Tibial artery (tissue), 4 donors: Measurements from ENCODE around the gene ANKZF1.

ENCODE experiments used
- DNase-seq, 2 donors: peaks; one replicate each; pipeline ENCODE4 v3.0.0-alpha.2; 2019
- H3K27ac ChIP-seq, 2 donors: fragments of 200-600 bp; sonication (generic) in 1 of 2; 1 replicate in 1 of 2; 2 replicates in 1 of 2; pipeline ENCODE4 v1.5.1; 2018 to 2019; ENCODE audit warnings: mild to moderate bottlenecking in 1 of 2
- H3K27me3 ChIP-seq, 2 donors: fragments of 200-600 bp; sonication (generic) in 1 of 2; one replicate each; pipeline versions ENCODE4 v1.5.1 to v1.6.0; 2016 to 2019
- H3K36me3 ChIP-seq, 3 donors: fragments of 200-600 bp; sonication (generic) in 2 of 3; one replicate each; pipeline ENCODE4 v1.5.1; 2016 to 2019; ENCODE audit warnings: mild to moderate bottlenecking in 2 of 3
- H3K4me1 ChIP-seq, 4 donors: fragments of 200-600 bp; sonication (generic) in 2 of 4; 1 replicate in 3 of 4; 2 replicates in 1 of 4; pipeline ENCODE4 v1.5.1; 2016 to 2019
- H3K4me3 ChIP-seq, 2 donors: fragments of 200-600 bp; sonication (generic) in 1 of 2; 1 replicate in 1 of 2; 2 replicates in 1 of 2; pipeline ENCODE4 v1.5.1; 2018 to 2019; ENCODE audit warnings: mild to moderate bottlenecking in 2 of 2
- H3K9me3 ChIP-seq, 3 donors: fragments of 200-600 bp; sonication (generic) in 1 of 3; one replicate each; pipeline ENCODE4 v1.5.1; 2016 to 2019
- intact Hi-C: fragments of 100-400 bp; cut with DNase I; formaldehyde crosslinking; loops from one replicate; pipeline ENCODE4 v1.15.0; 2023; ENCODE audit warnings: low total_unique reads
- TF ChIP-seq, protein P1 (sequence below), 2 experiments: fragments of 200-600 bp in 1 of 2; fragments of 450-650 bp in 1 of 2; IDR thresholded peaks; one replicate each; pipeline ENCODE4 v1.5.1; 2017 to 2019; ENCODE audit warnings: antibody characterized with exemption in 2 of 2, mild to moderate bottlenecking in 1 of 2, moderate library complexity in 1 of 2

ANKZF1 gene

DNA sequence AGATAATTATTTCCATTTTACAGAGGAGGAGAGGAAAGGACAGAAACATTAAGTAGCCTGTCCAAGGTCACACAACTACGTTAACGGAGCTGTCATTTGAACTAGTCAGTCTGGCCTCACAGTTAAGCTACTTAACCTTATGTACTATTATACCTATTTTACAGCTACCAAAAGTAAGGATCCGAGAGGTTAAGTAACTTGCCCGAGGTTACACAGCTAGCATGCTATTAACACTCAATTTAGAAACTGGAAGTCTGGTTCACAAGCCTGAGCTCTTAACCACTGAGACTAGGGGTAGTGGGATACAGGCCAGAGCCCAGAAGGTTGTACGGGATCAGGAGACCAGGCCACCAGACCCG is 15.2 kb downstream of the ANKZF1 start:
- intact Hi-C loops: loop anchor here (2.0 kb wide), 1 partner anchor 14 kb away; no protein-coding TSS in a partner anchor
- H3K9me3 ChIP-seq: no peaks in the 10 kb centered on the region
- DNase-seq: no peak
- H3K36me3 ChIP-seq: peaks cover 0 to 27% (median 18%) of the 10 kb centered on the region in 3 donors
- peaks cover 0 to 44% (median 38%) of the 10 kb centered on the region in 4 donors for H3K4me1 ChIP-seq
- H3K27me3 ChIP-seq: no peaks in the 10 kb centered on the region
- peak overlapping the region; percentile 67 to 95 for H3K4me3 ChIP-seq
- TF ChIP-seq, protein P1, sequence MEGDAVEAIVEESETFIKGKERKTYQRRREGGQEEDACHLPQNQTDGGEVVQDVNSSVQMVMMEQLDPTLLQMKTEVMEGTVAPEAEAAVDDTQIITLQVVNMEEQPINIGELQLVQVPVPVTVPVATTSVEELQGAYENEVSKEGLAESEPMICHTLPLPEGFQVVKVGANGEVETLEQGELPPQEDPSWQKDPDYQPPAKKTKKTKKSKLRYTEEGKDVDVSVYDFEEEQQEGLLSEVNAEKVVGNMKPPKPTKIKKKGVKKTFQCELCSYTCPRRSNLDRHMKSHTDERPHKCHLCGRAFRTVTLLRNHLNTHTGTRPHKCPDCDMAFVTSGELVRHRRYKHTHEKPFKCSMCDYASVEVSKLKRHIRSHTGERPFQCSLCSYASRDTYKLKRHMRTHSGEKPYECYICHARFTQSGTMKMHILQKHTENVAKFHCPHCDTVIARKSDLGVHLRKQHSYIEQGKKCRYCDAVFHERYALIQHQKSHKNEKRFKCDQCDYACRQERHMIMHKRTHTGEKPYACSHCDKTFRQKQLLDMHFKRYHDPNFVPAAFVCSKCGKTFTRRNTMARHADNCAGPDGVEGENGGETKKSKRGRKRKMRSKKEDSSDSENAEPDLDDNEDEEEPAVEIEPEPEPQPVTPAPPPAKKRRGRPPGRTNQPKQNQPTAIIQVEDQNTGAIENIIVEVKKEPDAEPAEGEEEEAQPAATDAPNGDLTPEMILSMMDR (IDR thresholded peaks at IDR 0.05): no peak
- H3K27ac ChIP-seq: peak overlapping the region; percentile 92 to 99

DNA sequence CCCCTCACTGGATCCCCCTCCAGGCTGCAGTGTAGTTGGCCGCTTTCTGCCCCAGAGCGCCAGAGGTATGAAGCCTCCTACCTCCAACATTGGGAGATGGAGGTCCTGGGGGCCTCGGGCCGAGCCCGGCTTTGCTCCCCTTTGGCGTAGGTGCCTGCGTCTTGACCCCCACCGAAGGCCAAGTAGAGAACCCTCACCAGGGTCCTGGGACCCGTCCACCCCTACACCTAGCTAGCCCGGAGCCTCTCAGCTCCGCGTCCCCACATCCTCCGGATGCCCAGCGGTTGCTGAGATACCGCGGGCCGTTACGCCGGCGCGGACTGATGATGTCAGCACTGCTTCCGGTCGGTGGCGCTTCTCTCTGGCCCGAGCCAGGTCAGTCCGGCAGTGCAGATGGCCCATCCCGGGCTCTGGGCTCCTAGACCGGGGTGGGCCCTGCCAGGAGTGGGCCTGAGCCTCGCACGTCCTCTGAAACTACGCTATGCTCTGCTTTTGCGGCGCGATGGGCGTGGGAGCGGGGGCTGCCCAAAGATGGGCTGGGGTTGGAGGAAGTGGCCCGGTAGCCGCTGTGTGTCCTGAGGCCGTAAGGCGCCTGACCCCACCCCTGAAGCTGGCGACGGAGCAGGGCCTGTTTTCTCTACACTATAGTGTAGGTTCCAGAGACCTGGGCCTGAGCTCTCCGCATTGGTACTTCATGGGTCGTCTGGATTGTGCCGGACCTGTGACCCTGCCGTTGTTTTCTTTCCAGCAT is 15.7 kb downstream of the ANKZF1 start, which contains the start of the genes GLB1L and STK16:
TSS of gene GLB1L (minus strand) at position 297 of the 751 bp plus-strand sequence. CDS start 1,871 bp downstream, outside the sequence.
TSS of gene STK16 (plus strand) at position 332 of the 751 bp plus-strand sequence. CDS start 521 bp downstream, outside the sequence.
- no peaks in the 10 kb centered on the region for H3K9me3 ChIP-seq
- no peaks in the 10 kb centered on the region for H3K27me3 ChIP-seq
- TF ChIP-seq, protein P1 (IDR thresholded peaks at IDR 0.05): peak in 1 of 2 experiments; percentile 9
- H3K4me3 ChIP-seq: peak within 1 kb of the TSS; percentile 67 to 95
- peak within 1 kb of the TSS; percentile 92 to 99 for H3K27ac ChIP-seq
- H3K4me1 ChIP-seq: peaks cover 0 to 49% (median 44%) of the 10 kb centered on the region in 4 donors
- intact Hi-C loops: loop anchor here (2.0 kb wide), 1 partner anchor 15 kb away; no protein-coding TSS in a partner anchor
- peaks cover 4 to 26% (median 18%) of the 10 kb centered on the region in 3 donors for H3K36me3 ChIP-seq
- peak; percentile 91 to 97 for DNase-seq

DNA sequence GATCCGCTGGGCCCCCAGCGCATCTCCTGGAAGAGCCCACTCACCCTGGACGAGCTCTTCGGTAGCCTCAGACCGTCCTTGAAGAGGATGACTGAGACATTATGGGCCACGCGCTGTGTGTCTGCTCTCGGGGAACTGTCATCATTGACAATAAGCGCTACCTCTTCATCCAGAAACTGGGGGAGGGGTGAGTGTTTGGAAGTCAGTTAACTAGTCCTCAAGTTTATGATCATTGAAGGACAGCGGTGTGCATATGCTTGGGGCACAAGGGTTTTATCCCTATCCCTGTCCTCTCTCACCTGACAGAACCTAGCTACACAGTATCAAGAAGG is 16.3 kb downstream of the ANKZF1 start:
- intact Hi-C loops: loop anchor here (2.0 kb wide), 1 partner anchor 15 kb away; no protein-coding TSS in a partner anchor
- no peak for DNase-seq
- peak overlapping the region; percentile 92 to 99 for H3K27ac ChIP-seq

DNA sequence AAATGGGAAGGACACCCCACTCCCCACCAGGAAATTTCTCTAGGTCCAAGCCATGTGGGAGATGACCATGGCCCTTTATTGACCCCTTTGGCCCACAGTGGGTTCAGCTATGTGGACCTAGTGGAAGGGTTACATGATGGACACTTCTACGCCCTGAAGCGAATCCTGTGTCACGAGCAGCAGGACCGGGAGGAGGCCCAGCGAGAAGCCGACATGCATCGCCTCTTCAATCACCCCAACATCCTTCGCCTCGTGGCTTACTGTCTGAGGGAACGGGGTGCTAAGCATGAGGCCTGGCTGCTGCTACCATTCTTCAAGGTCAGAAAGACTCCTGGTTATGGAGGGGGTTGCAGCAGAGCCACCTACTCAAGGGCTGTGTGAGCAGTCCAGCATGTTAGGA is 17.0 kb downstream of the ANKZF1 start:
- Histone ChIP-seq H3K4me3 (no peak overlapping the region), H3K36me3 (peaks cover 9 to 37% (median 29%) of the 10 kb centered on the region in 3 donors), H3K27me3 (no peaks in the 10 kb centered on the region), H3K4me1 (peaks cover 0 to 62% (median 56%) of the 10 kb centered on the region in 4 donors), H3K27ac (peak overlapping the region; percentile 92 to 99), H3K9me3 (no peaks in the 10 kb centered on the region)
- intact Hi-C loops: no loop called here
- TF ChIP-seq, protein P1 (IDR thresholded peaks at IDR 0.05): no peak
- DNase-seq: no peak

More for the DNA sequence above, 16.3 kb downstream of the ANKZF1 start:
- TF ChIP-seq, protein P1 (IDR thresholded peaks at IDR 0.05): no peak
- Histone ChIP-seq H3K36me3 (peaks cover 9 to 32% (median 23%) of the 10 kb centered on the region in 3 donors), H3K4me3 (peak overlapping the region; percentile 67 to 95), H3K9me3 (no peaks in the 10 kb centered on the region), H3K27me3 (no peaks in the 10 kb centered on the region), H3K4me1 (peaks cover 0 to 55% (median 49%) of the 10 kb centered on the region in 4 donors)

DNA sequence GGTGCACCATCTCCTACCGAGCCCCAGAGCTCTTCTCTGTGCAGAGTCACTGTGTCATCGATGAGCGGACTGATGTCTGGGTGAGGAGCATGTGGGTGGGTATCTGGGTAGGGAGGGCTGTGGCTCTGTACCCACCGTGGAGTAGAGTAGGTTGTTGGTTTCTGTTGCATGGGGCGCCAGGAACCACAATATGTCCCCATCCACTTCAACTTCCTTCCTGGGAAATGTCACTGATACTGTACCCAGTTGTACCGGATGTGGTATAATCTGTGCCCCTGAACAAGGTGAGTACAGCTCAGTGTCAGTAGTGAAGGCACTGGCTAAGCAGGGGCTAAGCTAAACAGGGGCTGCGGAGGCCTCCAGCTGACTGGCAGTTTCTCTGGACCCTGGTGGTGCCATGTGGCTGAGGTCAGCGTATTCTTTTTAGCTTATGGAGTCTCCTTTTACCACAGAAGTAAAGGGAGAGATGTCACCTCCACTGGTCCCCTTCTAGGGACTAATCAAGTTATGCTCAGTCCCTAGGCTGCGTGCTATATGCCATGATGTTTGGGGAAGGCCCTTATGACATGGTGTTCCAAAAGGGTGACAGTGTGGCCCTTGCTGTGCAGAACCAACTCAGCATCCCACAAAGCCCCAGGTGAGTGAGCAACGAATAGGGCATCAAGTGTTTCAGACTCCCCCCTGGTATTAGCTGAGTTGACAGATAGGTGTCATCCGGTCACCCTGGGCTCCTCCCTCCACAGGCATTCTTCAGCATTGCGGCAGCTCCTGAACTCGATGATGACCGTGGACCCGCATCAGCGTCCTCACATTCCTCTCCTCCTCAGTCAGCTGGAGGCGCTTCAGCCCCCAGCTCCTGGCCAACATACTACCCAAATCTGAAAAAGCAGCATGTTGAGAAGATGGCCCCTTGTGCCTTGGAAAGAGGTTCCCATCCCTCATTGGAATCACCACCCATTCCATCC is 18.4 kb downstream of the ANKZF1 start:
- intact Hi-C loops: no loop called here

More for the DNA sequence above, 18.4 kb downstream of the ANKZF1 start:
- TF ChIP-seq, protein P1 (IDR thresholded peaks at IDR 0.05): no peak
- H3K4me1 ChIP-seq: peaks cover 0 to 76% (median 69%) of the 10 kb centered on the region in 4 donors
- H3K9me3 ChIP-seq: no peaks in the 10 kb centered on the region
- DNase-seq: no peak
- H3K36me3 ChIP-seq: peaks cover 9 to 37% (median 29%) of the 10 kb centered on the region in 3 donors
- H3K4me3 ChIP-seq: no peak overlapping the region
- peak overlapping the region; percentile 86 to 92 for H3K27ac ChIP-seq
- no peaks in the 10 kb centered on the region for H3K27me3 ChIP-seq
